ENCODE measurements around the gene DMXL2. TPM values are rescaled to one million over a fixed set of nuclear protein-coding genes. Genes with fewer than 3 reads are reported as not detected.
"Not testable (repeated sequence)": the region's sequence is repeated elsewhere in the genome, so short reads cannot be mapped to it uniquely, and the experiment has no call there.

Gene DMXL2
- total RNA-seq, 2 experiments from 2014 or later: 4.2 to 4.8 TPM

DNA sequence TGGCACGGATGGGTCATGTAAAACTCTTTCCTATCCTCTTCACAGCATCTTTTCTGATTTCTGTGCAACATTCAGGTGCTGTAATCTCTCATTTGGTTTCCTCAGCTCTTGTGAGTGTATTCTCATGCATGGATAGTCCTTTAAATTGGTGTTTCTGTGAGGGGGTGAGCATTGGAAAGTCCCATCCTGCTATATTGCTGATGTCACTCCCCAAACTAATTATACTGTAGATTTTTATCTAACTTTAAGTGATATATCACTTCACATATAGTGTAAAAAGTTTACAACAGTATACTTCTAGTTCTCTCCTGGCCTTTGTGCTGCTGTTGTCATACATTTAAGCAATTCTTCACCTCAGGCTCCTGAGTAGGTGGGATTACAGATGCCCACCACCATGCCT is 178.5 kb downstream of the DMXL2 start:
- peaks cover 5% of the 10 kb centered on the region for H3K4me1 Mint-ChIP-seq (ENCODE audit: low read depth)
- peaks cover under 1% of the 10 kb centered on the region for H3K36me3 Mint-ChIP-seq (ENCODE audit: low read depth)
- no peak overlapping the region for H3K27ac Mint-ChIP-seq
- ChIA-PET CTCF (no interaction called here), POLR2A (no interaction called here)
- no peak for ATAC-seq
- H3K4me3 Mint-ChIP-seq: no peak overlapping the region
- DNase-seq: no peak
- no peaks in the 10 kb centered on the region for H3K27me3 Mint-ChIP-seq
- H3K9me3 Mint-ChIP-seq: no peaks in the 10 kb centered on the region
- TF ChIP-seq, protein P1, sequence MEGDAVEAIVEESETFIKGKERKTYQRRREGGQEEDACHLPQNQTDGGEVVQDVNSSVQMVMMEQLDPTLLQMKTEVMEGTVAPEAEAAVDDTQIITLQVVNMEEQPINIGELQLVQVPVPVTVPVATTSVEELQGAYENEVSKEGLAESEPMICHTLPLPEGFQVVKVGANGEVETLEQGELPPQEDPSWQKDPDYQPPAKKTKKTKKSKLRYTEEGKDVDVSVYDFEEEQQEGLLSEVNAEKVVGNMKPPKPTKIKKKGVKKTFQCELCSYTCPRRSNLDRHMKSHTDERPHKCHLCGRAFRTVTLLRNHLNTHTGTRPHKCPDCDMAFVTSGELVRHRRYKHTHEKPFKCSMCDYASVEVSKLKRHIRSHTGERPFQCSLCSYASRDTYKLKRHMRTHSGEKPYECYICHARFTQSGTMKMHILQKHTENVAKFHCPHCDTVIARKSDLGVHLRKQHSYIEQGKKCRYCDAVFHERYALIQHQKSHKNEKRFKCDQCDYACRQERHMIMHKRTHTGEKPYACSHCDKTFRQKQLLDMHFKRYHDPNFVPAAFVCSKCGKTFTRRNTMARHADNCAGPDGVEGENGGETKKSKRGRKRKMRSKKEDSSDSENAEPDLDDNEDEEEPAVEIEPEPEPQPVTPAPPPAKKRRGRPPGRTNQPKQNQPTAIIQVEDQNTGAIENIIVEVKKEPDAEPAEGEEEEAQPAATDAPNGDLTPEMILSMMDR (IDR thresholded peaks at IDR 0.05): no peak
- intact Hi-C loops (cut with micrococcal nuclease): no loop called here

DNA sequence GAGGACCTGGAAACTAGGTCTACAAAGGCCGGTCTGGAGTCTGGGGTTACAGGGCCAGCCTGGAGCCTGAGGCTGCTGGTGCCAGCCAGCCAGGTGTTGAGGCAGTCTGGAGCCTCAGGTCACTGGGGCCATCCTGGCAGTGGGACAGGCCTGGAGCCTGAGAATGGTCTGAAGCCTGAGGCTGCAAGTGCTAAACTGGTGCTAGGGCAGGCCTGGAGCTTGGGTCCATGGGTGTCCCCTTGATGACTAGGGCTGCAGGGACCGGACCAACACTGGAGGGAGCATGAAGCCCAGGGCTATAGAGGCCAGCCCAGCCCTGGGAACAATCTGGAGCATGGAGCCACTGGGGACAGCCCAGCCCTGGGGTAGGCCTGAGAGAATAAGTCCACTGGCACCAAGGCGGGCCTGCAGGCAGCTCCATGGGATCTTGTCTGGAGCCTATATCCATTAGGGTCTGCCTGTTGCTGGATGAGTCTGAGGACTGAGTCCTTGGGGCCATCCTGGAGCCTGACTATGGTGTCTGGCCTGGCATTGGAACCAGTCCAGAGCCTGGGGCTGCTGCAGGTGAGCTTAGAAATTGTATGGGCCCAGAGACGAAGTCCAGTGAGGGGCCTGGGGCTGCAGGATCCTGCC is 179.2 kb downstream of the DMXL2 start:
- no peak for ATAC-seq
- Mint-ChIP-seq H3K4me3 (no peak overlapping the region), H3K4me1 (ENCODE audit: low read depth) (peaks cover 5% of the 10 kb centered on the region), H3K36me3 (ENCODE audit: low read depth) (no peaks in the 10 kb centered on the region), H3K27ac (no peak overlapping the region), H3K27me3 (peaks cover 2% of the 10 kb centered on the region), H3K9me3 (no peaks in the 10 kb centered on the region)
- ChIA-PET CTCF (no interaction called here), POLR2A (no interaction called here)
- no peak for DNase-seq
- intact Hi-C loops (cut with micrococcal nuclease): no loop called here
- TF ChIP-seq, protein P1 (IDR thresholded peaks at IDR 0.05): no peak

DNA sequence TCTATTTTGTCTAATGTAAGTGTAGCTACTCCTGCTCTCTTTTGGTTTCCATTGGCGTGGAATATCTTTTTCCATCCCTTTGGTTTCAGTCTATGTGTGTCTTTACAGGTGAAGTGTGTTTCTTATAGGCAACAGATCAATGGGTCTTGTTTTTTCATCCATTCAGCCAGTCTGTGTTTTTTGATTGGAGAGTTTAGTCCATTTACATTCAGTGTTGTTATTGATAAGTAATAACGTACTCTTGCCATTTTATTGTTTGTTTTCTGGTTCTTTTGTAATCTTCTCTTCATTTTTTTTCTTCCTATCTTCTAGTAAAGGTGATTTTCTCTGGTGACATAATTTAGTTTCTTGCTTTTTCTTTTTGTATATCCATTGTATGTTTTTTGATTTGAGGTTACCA is 184.0 kb downstream of the DMXL2 start:
- TF ChIP-seq, protein P1 (IDR thresholded peaks at IDR 0.05): no peak
- no peaks in the 10 kb centered on the region for H3K9me3 Mint-ChIP-seq
- intact Hi-C loops (cut with micrococcal nuclease): no loop called here
- H3K27ac Mint-ChIP-seq: no peak overlapping the region
- CTCF ChIA-PET: no interaction called here
- H3K36me3 Mint-ChIP-seq (ENCODE audit: low read depth): no peaks in the 10 kb centered on the region
- no peak overlapping the region for H3K4me3 Mint-ChIP-seq
- DNase-seq: no peak
- no peak for ATAC-seq
- H3K27me3 Mint-ChIP-seq: peaks cover 7% of the 10 kb centered on the region
- POLR2A ChIA-PET: no interaction called here
- no peaks in the 10 kb centered on the region for H3K4me1 Mint-ChIP-seq (ENCODE audit: low read depth)

DNA sequence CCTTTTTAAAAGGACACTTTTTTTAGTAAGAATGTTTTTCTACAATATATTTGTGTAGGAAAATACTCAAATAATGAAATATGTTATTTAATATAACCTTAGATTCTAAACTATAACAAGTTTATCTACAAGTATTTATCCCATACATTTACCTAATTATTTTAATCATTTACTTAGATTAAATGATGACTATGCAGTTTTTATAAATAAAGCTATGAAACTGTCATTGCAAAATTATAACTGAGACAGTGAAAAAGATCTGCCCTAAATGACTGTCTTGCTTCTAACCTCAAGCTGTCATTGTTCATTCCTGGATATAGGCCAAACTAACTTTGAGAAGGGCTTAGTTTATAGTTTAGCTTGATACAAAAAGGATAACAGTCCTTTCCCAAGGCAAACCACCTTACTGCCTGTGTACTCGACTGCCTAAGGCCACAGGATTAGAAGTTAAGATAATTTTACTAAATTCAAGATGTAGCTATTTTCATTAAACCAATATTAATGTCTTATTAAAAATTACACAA is 197.0 kb downstream of the DMXL2 start:
- POLR2A ChIA-PET: interaction anchor here (0.9 kb wide), 1 partner anchor 64 kb away, joined by 3 read pairs; no protein-coding TSS in a partner anchor

DNA sequence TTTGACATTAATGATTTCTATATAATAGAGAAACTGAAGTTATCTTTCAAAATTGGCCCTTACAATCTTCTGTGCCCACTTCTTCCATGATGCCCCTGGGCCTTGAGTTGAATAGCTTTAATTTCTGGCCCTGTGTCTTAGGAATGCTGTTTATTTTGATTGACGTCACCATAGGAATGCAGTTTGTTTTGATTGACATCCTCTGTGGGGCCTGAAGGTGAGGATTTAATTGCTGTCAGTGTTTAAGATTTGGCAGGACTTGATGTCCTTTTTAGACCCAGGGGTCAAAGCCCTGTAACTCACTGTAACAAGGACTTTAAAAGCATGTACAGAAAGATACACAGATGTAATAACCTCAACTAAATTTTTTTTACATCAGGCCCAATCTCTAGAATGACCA is 197.8 kb downstream of the DMXL2 start:
- ChIA-PET POLR2A (no interaction called here), CTCF (no interaction called here)
- ATAC-seq: no peak
- Mint-ChIP-seq H3K4me1 (ENCODE audit: low read depth) (no peaks in the 10 kb centered on the region), H3K36me3 (ENCODE audit: low read depth) (no peaks in the 10 kb centered on the region), H3K9me3 (no peaks in the 10 kb centered on the region), H3K27ac (no peak overlapping the region), H3K4me3 (no peak overlapping the region), H3K27me3 (peaks cover 4% of the 10 kb centered on the region)
- intact Hi-C loops (cut with micrococcal nuclease): no loop called here
- TF ChIP-seq, protein P1 (IDR thresholded peaks at IDR 0.05): no peak
- no peak for DNase-seq

More for the DNA sequence above, 197.0 kb downstream of the DMXL2 start:
- H3K4me3 Mint-ChIP-seq: no peak overlapping the region
- intact Hi-C loops (cut with micrococcal nuclease): no loop called here
- H3K27ac Mint-ChIP-seq: no peak overlapping the region
- ATAC-seq: no peak
- no peaks in the 10 kb centered on the region for H3K4me1 Mint-ChIP-seq (ENCODE audit: low read depth)
- no peak for DNase-seq
- CTCF ChIA-PET: interaction anchor here (1.6 kb wide), 1 partner anchor 263 kb away, joined by 3 read pairs; no protein-coding TSS in a partner anchor
- peaks cover 4% of the 10 kb centered on the region for H3K27me3 Mint-ChIP-seq
- no peaks in the 10 kb centered on the region for H3K9me3 Mint-ChIP-seq
- TF ChIP-seq, protein P1 (IDR thresholded peaks at IDR 0.05): no peak
- H3K36me3 Mint-ChIP-seq (ENCODE audit: low read depth): no peaks in the 10 kb centered on the region

DNA sequence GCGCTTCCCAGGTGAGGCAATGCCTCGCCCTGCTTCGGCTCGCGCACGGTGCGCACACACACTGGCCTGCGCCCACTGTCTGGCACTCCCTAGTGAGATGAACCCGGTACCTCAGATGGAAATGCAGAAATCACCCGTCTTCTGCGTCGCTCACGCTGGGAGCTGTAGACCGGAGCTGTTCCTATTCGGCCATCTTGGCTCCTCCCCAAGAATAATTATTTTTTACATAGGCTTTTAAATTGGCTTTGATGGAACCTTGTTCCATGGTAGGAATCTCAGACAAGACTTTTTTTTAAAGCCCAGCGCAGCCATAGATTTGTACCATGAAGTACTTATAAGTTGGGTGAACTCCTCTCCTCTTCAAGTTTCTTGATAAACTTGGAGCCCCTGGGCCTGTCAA is 199.5 kb downstream of the DMXL2 start:
- DNase-seq; intact Hi-C loops (cut with micrococcal nuclease); H3K36me3 Mint-ChIP-seq (ENCODE audit: low read depth); POLR2A ChIA-PET; H3K9me3 Mint-ChIP-seq; CTCF ChIA-PET; H3K4me3 Mint-ChIP-seq; H3K27me3 Mint-ChIP-seq; ATAC-seq; H3K27ac Mint-ChIP-seq; H3K4me1 Mint-ChIP-seq (ENCODE audit: low read depth): not testable (repeated sequence)

Data from activated CD8-positive, alpha-beta T cell treated with anti-CD3 and anti-CD28 coated beads for 36 hours (primary cell).